Neural cell (in vitro differentiated cells): ENCODE data around the gene GAD2. TPM values are rescaled to one million over a fixed set of nuclear protein-coding genes. Genes with fewer than 3 reads are reported as not detected.

Source experiments
- H2AFZ ChIP-seq: fragments of 200-600, 300-800 bp; sonication (generic), shearing (Covaris generic); 2 replicates; pipeline ENCODE4 v1.6.0; 2014; ENCODE audit warnings: low read depth, mild to moderate bottlenecking, antibody characterized with exemption, low read length, moderate library complexity
- H3F3A ChIP-seq: fragments of 200-600 bp; shearing (Covaris generic); 2 replicates; pipeline ENCODE4 v1.6.1; 2016; ENCODE audit warnings: mild to moderate bottlenecking, moderate library complexity, mixed read lengths, antibody characterized with exemption, low read length; ENCODE audit not compliant: insufficient read depth, poor library complexity, severe bottlenecking
- H3K27ac ChIP-seq: fragments of 200-600, 300-800 bp; sonication (generic), shearing (Covaris generic); 2 replicates; pipeline ENCODE4 v1.5.1; 2014; ENCODE audit warnings: mild to moderate bottlenecking, low read length, moderate library complexity
- H3K27me3 ChIP-seq: fragments of 300-800, 200-600 bp; sonication (generic), shearing (Covaris generic); 2 replicates; pipeline ENCODE4 v1.6.0; 2014; ENCODE audit warnings: mild to moderate bottlenecking, low read depth, low read length, moderate library complexity; ENCODE audit not compliant: insufficient read depth
- H3K36me3 ChIP-seq: fragments of 300-800, 200-600 bp; sonication (generic), shearing (Covaris generic); 2 replicates; pipeline ENCODE4 v1.5.1; 2014; ENCODE audit warnings: mild to moderate bottlenecking, antibody characterized with exemption, low read length, moderate library complexity; ENCODE audit not compliant: insufficient read depth
- H3K4me2 ChIP-seq: fragments of 300-800, 200-600 bp; sonication (generic), shearing (Covaris generic); 2 replicates; pipeline ENCODE4 v1.6.0; 2014; ENCODE audit warnings: mild to moderate bottlenecking, low read length
- H3K4me3 ChIP-seq: fragments of 300-800, 200-600 bp; sonication (generic), shearing (Covaris generic); 2 replicates; pipeline ENCODE4 v1.5.1; 2014; ENCODE audit warnings: mild to moderate bottlenecking, low read length, moderate library complexity
- H3K79me2 ChIP-seq: fragments of 200-600 bp; shearing (Covaris generic); replicated peaks from 2 replicates; pipeline ENCODE4 v1.6.0; 2014; ENCODE audit warnings: mild to moderate bottlenecking, low read length, moderate library complexity; ENCODE audit not compliant: insufficient read depth
- H3K9ac ChIP-seq: fragments of 300-800, 200-600 bp; sonication (generic), shearing (Covaris generic); 2 replicates; pipeline ENCODE4 v1.6.1; 2016; ENCODE audit warnings: mild to moderate bottlenecking, low read length, mixed read lengths
- H3K9me2 ChIP-seq: fragments of 200-600 bp; shearing (Covaris generic); 2 replicates; pipeline ENCODE4 v1.6.1; 2016; ENCODE audit warnings: mild to moderate bottlenecking, low read length, mixed read lengths; ENCODE audit not compliant: insufficient read depth
- H3K9me3 ChIP-seq: fragments of 200-600, 300-800 bp; sonication (generic), shearing (Covaris generic); 2 replicates; pipeline ENCODE4 v1.6.1; 2016; ENCODE audit warnings: mild to moderate bottlenecking, mixed run types, low read length, moderate library complexity, mixed read lengths
- H4K20me1 ChIP-seq: fragments of 200-600 bp; shearing (Covaris generic); 2 replicates; pipeline ENCODE4 v1.6.1; 2016; ENCODE audit warnings: mild to moderate bottlenecking, mixed run types; ENCODE audit not compliant: insufficient read depth
- CTCF ChIP-seq: fragments of 450-650 bp; IDR thresholded peaks from 2 replicates; pipeline ENCODE4 v1.5.1; 2014; ENCODE audit warnings: antibody characterized with exemption, mild to moderate bottlenecking, moderate library complexity; ENCODE audit not compliant: poor library complexity, severe bottlenecking
- EP300 ChIP-seq: fragments of 450-650 bp; conservative IDR thresholded peaks from 2 replicates; pipeline ENCODE4 v1.6.1; 2014; ENCODE audit warnings: antibody characterized with exemption, mild to moderate bottlenecking, moderate library complexity; ENCODE audit not compliant: poor library complexity, severe bottlenecking
- EZH2 ChIP-seq: fragments of 200-600, 300-800 bp; shearing (Covaris generic), sonication (generic); IDR thresholded peaks from 2 replicates; pipeline ENCODE4 v1.6.1; 2014; ENCODE audit warnings: antibody characterized with exemption, low read length, borderline replicate concordance, mild to moderate bottlenecking; ENCODE audit not compliant: insufficient read depth, poor library complexity, severe bottlenecking
- MXI1 ChIP-seq: fragments of 450-650 bp; conservative IDR thresholded peaks from 2 replicates; pipeline ENCODE4 v1.6.1; 2014; ENCODE audit warnings: antibody characterized with exemption, mild to moderate bottlenecking; ENCODE audit not compliant: poor library complexity, severe bottlenecking
- POLR2AphosphoS5 ChIP-seq: IDR thresholded peaks from 2 replicates; pipeline ENCODE4 v1.6.1; 2012
- RAD21 ChIP-seq: fragments of 450-650 bp; conservative IDR thresholded peaks from 2 replicates; pipeline ENCODE4 v1.6.1; 2014; ENCODE audit warnings: antibody characterized with exemption, mild to moderate bottlenecking, moderate library complexity
- REST ChIP-seq: IDR thresholded peaks from 2 replicates; pipeline ENCODE4 v1.6.1; 2012; ENCODE audit warnings: borderline replicate concordance
- SMC3 ChIP-seq: fragments of 450-650 bp; conservative IDR thresholded peaks from 2 replicates; pipeline ENCODE4 v1.6.1; 2014; ENCODE audit warnings: antibody characterized with exemption, mild to moderate bottlenecking, moderate library complexity; ENCODE audit not compliant: poor library complexity
- TAF1 ChIP-seq: IDR thresholded peaks from 2 replicates; pipeline ENCODE4 v1.6.1; 2012; ENCODE audit warnings: low read depth
- polyA plus RNA-seq: library from polyadenylated mRNA; depleted of rRNA; stranded (reverse); fragments of >200 nt; gene quantifications from 2 replicates; pipeline ENCODE4 v1.2.3, GENCODE V29; 2014

GAD2 gene
- polyA plus RNA-seq, 1 donor from 2014 or later, result 192 TPM

- H4K20me1 ChIP-seq, result no peaks in the 10 kb centered on the region
- no peaks in the 10 kb centered on the region for H3K27me3 ChIP-seq
- H3K36me3 ChIP-seq, result no peaks in the 10 kb centered on the region
- H3K27ac ChIP-seq, result no peak overlapping the region
- H3K9ac ChIP-seq, result no peak overlapping the region
- no peaks in the 10 kb centered on the region for H3F3A ChIP-seq
- H3K4me2 ChIP-seq, result no peak overlapping the region
- TF ChIP-seq POLR2AphosphoS5 (no peak), CTCF (no peak), REST (no peak), RAD21 (no peak), EP300 (no peak), SMC3 (no peak), MXI1 (no peak), TAF1 (no peak), EZH2 (no peak)
- no peaks in the 10 kb centered on the region for H3K9me3 ChIP-seq
- H3K4me3 ChIP-seq, result no peak overlapping the region
- H2AFZ ChIP-seq, result no peak overlapping the region
- H3K9me2 ChIP-seq, result no peaks in the 10 kb centered on the region
- H3K79me2 ChIP-seq, result no peaks in the 10 kb centered on the region
Observed at GRCh38 chr10:26259341-26259740, 42.8 kb downstream of the GAD2 start.

- H3K36me3 ChIP-seq, result peaks cover 33% of the 10 kb centered on the region
- no peaks in the 10 kb centered on the region for H3F3A ChIP-seq
- H3K9me2 ChIP-seq, result no peaks in the 10 kb centered on the region
- no peak overlapping the region for H3K4me2 ChIP-seq
- H3K27me3 ChIP-seq, result no peaks in the 10 kb centered on the region
- H3K27ac ChIP-seq, result no peak overlapping the region
- no peak overlapping the region for H3K4me3 ChIP-seq
- H2AFZ ChIP-seq, result no peak overlapping the region
- TF ChIP-seq SMC3 (peak; percentile 87), CTCF (peak; percentile 86), MXI1 (no peak), RAD21 (peak; percentile 89), REST (no peak)
- no peaks in the 10 kb centered on the region for H3K79me2 ChIP-seq
- no peak overlapping the region for H3K9ac ChIP-seq
- H3K9me3 ChIP-seq, result no peaks in the 10 kb centered on the region
- H4K20me1 ChIP-seq, result no peaks in the 10 kb centered on the region
Observed at GRCh38 chr10:26269754-26270153, 53.2 kb downstream of the GAD2 start.
